ENCODE results near the gene ELOVL1. TPM values are rescaled to one million over a fixed set of nuclear protein-coding genes. Genes with fewer than 3 reads are reported as not detected.
A peak's percentile ranks its signal among the peaks of the same experiment; 100 is the strongest.
"Not testable (repeated sequence)": the region's sequence is repeated elsewhere in the genome, so short reads cannot be mapped to it uniquely, and the experiment has no call there.

ELOVL1 gene
- 57.0 TPM for polyA plus RNA-seq (2012; ENCODE audit: insufficient read depth, insufficient read length)

DNA sequence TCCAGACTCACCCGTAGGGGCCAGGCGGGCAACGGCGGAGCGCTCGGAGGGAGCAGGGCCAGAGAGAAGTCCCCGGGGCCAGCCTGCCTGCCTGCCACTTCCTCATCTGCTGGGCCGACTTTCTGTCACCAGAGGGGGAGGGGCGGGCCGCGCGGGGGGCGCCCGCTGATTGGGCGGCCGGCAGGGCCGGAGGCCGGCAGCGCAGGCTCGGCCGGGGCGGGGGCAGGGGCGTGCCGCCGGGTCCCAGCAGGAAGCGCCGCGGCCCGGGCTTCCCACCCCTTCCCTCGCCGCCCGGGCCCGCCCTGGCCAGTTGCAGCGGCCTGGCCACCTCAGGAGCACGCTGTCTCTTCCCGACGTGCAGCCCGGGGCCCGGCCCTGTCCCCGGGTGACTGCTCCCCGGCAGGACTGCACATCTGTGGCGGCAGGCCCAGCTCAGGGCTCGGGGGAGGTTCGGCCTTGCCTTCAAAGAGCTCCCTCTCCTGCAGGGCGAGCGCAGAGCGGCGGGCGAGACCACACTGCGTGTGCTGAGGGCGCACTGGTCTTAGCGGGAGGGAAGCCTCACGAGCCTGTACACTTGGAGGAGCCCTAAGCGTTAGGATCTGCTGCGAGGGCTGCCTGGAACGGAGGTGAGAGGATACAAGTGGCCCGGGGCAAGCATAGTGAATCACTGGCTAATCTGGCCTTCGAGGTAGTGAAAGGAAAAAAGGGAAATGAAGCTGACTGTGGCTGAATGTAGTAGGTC is at the start of gene ELOVL1:
ELOVL1 (minus strand) TSS at position 108 of the 742 bp plus-strand sequence. CDS start 2,402 bp downstream, outside the sequence.
- peak; percentile 61 for DNase-seq (ENCODE audit: low read depth, low spot score)
- peak within 1 kb of the TSS; percentile 81 for H3K4me3 ChIP-seq (ENCODE audit: low read length)

DNA sequence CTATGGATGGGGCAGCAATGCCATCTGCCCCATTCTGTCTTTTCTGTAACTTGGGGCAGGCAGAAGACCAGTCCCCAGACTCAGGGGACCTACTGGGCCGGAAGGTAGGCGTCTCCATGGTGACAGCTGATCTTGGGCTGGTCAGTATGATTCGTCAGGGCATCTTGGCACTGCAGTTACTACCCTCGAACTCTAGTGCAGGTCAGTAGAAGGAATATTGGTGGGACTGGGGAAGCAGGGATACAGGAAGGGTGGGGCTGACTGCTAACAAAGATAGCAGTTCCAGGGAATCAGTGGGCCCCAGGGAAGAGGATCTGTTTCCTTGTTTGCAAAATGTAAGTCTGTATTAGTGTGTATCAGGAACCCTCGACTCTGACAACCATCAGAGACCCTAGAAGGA is 48.1 kb upstream of the ELOVL1 start:
- DNase-seq (ENCODE audit: low read depth, low spot score) = no peak
- no peak overlapping the region for H3K4me3 ChIP-seq (ENCODE audit: low read length)

DNA sequence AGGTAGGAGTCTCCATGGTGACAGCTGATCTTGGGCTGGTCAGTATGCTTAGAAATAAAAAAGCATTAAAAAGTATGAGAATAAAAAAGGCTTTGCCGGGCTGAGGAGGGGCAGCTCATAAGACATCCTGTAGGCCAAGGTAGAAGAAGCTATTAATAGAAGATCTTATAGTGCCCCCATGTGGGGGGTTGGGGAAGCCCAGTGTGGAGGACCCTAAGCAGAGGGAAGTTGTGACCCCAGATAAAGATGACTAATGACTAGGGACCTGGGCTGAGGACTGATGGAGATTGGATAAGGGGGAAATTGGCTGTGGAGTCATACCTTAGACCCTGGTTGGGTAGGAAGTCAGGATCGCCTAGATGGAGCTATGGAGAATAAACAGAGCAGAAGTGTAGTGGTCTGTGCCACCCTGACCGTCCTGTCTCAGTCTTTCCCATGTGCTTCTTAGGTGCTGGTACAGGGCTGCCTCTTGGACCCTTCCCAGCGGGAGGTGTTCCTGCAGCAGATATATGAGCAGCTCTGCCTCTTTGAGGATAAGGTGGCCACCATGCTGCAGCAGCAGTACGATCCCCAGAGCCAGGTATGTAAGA is 46.9 kb upstream of the ELOVL1 start:
- no peak overlapping the region for H3K4me3 ChIP-seq (ENCODE audit: low read length)
- DNase-seq (ENCODE audit: low read depth, low spot score) = peak; percentile 44

- H3K4me3 ChIP-seq (ENCODE audit: low read length); DNase-seq (ENCODE audit: low read depth, low spot score): not testable (repeated sequence)
These were observed 45.6 kb upstream of the ELOVL1 start for GRCh38 chr1:43413426-43413825.

DNA sequence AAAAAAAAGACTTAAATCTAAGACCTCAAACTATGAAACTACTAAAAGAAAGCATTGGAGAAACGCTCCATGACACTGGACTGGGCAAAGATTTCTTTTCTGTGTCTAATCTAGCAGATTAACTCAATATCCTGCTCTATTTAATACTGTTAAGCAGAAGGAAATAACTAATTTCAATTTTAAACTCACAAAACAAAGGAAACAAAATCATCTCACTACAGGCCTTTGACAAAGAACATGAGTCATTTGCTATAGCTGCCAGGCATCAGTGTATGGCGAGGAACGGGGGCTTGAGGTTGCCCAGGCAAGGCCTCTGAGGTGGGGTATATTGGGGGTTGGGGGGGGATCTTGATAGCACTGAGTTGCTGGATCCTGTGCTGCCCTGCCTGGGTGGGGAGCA is 42.8 kb upstream of the ELOVL1 start:
- DNase-seq (ENCODE audit: low read depth, low spot score) = no peak
- no peak overlapping the region for H3K4me3 ChIP-seq (ENCODE audit: low read length)

DNA sequence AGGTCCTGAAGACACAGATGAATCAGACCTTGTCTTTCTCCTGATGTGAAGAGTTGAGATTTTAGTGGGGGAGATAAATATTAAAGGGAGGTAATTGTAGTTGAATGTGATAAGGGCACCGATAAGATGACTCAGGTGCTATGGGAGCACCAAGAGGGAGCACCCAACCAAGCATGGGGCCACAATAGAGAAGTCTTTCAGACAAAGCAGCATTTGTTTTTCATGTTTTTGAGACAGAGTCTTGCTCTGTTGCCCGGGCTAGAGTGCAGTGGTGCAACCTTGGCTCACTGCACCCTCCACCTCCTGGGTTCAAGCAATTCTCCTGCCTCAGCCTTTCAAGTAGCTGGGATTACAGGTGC is 38.0 kb upstream of the ELOVL1 start:
- DNase-seq (ENCODE audit: low read depth, low spot score) = no peak
- no peak overlapping the region for H3K4me3 ChIP-seq (ENCODE audit: low read length)

GRCh38 chr1:43405219-43405875 is 37.5 kb upstream of the ELOVL1 start:
- no peak for DNase-seq (ENCODE audit: low read depth, low spot score)
- H3K4me3 ChIP-seq (ENCODE audit: low read length) = no peak overlapping the region

DNA sequence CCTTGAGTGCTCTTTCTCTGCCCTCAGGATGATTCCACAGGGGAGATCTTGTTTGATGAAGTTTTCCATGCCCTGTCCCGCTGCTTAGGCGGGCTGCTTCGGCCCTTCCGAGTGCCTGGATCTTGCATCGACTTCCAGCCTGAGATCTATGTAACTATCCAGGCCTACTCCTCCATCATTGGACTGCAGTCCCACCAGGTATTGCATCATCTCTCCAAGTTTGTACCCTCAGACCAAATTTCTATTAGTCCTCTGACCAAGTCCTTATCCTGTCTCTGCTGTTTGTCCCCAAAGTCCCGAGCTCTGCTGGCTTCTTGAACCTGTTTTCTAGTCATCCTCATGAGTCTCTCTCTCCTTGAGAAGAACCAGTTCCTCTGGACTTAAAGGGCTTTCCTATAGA is 36.5 kb upstream of the ELOVL1 start:
- DNase-seq (ENCODE audit: low read depth, low spot score) = no peak
- no peak overlapping the region for H3K4me3 ChIP-seq (ENCODE audit: low read length)

- DNase-seq (ENCODE audit: low read depth, low spot score) = no peak
These were observed 34.5 kb upstream of the ELOVL1 start for GRCh38 chr1:43402089-43402865.

DNA sequence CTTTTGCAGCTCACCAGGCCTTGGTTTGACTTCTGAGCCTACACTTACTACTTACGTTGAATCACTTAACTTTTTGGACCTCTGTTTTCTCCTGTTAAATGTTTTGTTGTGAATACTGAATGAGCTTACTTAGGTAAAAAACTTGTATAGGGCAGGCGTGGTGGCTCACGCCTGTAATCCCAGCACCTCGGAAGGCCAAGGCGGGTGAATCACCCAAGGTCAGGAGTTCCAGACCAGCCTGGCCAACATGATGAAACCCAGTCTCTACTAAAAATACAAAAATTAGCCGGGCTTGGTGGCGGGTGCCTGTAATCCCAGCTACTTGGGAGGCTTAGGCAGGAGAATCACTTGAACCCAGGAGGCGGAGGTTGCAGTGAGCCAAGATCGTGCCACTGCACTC is 32.6 kb upstream of the ELOVL1 start:
- not testable (repeated sequence) for H3K4me3 ChIP-seq (ENCODE audit: low read length); DNase-seq (ENCODE audit: low read depth, low spot score)

More at GRCh38 chr1:43402089-43402865, 34.5 kb upstream of the ELOVL1 start:
- H3K4me3 ChIP-seq (ENCODE audit: low read length) = no peak overlapping the region

DNA sequence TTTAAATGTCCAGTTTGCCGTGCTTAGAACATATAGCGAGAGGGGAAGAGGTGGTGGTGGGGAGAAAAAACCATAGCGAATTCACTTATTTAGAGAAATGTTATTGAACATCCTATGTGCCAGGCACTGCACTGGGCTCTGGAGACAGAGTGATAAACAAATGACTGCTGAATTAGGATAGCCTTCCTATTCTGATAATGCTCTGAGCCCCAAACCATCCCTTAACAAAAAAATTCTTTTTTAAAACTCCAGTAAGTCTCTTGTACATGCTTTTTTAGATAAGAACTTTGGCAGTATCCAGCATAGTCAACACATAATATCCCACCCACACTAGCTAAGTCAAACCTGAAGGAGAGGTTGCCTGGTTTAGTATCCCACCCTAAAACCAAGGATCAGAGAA is 30.4 kb upstream of the ELOVL1 start:
- DNase-seq (ENCODE audit: low read depth, low spot score) = no peak
- no peak overlapping the region for H3K4me3 ChIP-seq (ENCODE audit: low read length)

GRCh38 chr1:43396059-43396458 is 28.2 kb upstream of the ELOVL1 start:
- H3K4me3 ChIP-seq (ENCODE audit: low read length) = no peak overlapping the region

DNA sequence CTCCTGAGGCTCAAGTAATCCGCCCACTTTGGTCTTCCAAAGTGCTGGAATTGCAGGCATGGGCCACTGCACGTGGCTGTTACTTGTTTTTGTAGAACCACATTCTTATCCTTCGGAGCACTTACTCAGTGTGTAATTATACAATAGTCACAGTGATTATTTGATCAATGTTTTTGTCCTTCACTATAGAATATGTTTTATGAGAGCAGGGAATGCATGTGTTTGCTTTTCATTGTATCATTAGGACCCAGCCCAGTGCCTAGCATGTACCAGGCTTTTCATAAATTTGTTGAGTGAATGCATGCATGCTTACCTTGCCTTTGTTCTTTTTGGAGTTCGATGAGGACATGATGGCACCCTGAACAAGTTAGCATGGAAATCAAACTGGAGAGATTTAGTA is 27.7 kb upstream of the ELOVL1 start:
- H3K4me3 ChIP-seq (ENCODE audit: low read length) = no peak overlapping the region
- DNase-seq (ENCODE audit: low read depth, low spot score) = no peak

More at GRCh38 chr1:43396059-43396458, 28.2 kb upstream of the ELOVL1 start:
- no peak for DNase-seq (ENCODE audit: low read depth, low spot score)

- H3K4me3 ChIP-seq (ENCODE audit: low read length) = no peak overlapping the region
- DNase-seq (ENCODE audit: low read depth, low spot score) = no peak
These were observed 24.9 kb upstream of the ELOVL1 start for GRCh38 chr1:43392702-43393101.

GRCh38 chr1:43389326-43390313 is 21.8 kb upstream of the ELOVL1 start, which contains the start of the genes MED8 and SZT2:
Gene MED8 (minus strand): TSS chr1:43389800. CDS start chr1:43389764, 36 bp downstream.
Gene SZT2 (plus strand): TSS chr1:43389899. CDS start chr1:43389969, 70 bp downstream.
- peak within 1 kb of the TSS; percentile 91 for H3K4me3 ChIP-seq (ENCODE audit: low read length)
- peak; percentile 86 for DNase-seq (ENCODE audit: low read depth, low spot score)

- DNase-seq (ENCODE audit: low read depth, low spot score) = no peak
These were observed 20.8 kb upstream of the ELOVL1 start for GRCh38 chr1:43388613-43389012.

GRCh38 chr1:43387976-43388599 is 20.3 kb upstream of the ELOVL1 start:
- DNase-seq (ENCODE audit: low read depth, low spot score) = no peak
- no peak overlapping the region for H3K4me3 ChIP-seq (ENCODE audit: low read length)

More at GRCh38 chr1:43388613-43389012, 20.8 kb upstream of the ELOVL1 start:
- peak overlapping the region; percentile 91 for H3K4me3 ChIP-seq (ENCODE audit: low read length)

DNA sequence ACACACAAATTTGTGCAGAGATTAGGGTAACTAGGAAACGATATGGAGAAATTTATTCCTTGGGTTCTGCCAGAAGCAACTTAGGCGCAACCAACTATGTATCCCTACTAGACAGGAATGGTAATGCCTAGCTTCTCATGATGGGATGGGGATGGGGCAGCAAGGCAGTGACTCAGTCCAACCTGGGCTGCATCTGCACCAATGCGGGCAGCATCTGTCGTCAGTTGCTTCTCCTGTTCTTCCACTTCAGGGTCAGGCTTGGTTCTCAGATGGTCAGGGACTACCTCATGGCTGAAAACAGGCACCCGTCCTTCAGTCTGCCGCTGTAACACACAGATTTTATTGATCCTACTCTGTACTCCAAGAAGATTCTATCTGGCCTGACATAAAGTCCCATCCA is 18.9 kb upstream of the ELOVL1 start:
- DNase-seq (ENCODE audit: low read depth, low spot score) = no peak
- H3K4me3 ChIP-seq (ENCODE audit: low read length) = no peak overlapping the region
